Measurements from ENCODE around the gene NLRC4. TPM values are rescaled to one million over a fixed set of nuclear protein-coding genes. Genes with fewer than 3 reads are reported as not detected.

The NLRC4 gene
- total and polyA plus RNA-seq, 2 of the 4 experiments (the other 2 are of a cell fraction): not detected

GRCh38 chr2:32262105-32262504 is 2.6 kb downstream of the NLRC4 start:
- no peak overlapping the region for H3K4ac ChIP-seq (ENCODE audit: low read depth, low read length)
- ATAC-seq (ENCODE audit: low read depth) (no peak), DNase-seq (no peak)
- H3K4me1 ChIP-seq (ENCODE audit: control insufficient read depth, insufficient read depth, low read length): no peaks in the 10 kb centered on the region; the same call in 1 of the 2 replicates
- H4K91ac ChIP-seq (ENCODE audit: insufficient read depth, low read depth, low read length): no peak overlapping the region
- H2BK5ac ChIP-seq (ENCODE audit: low read depth, low read length, poor library complexity, severe bottlenecking): no peak overlapping the region
- H3K23ac ChIP-seq (ENCODE audit: low read depth, low read length): no peak overlapping the region
- H2BK120ac ChIP-seq (ENCODE audit: low read depth, low read length): no peak overlapping the region
- H4K20me1 ChIP-seq (ENCODE audit: insufficient read depth, low read length): no peaks in the 10 kb centered on the region
- no peaks in the 10 kb centered on the region for H3K36me3 ChIP-seq (ENCODE audit: control insufficient read depth, insufficient read depth, low read length)
- intact Hi-C loops (cut with micrococcal nuclease) (no loop called here), in situ Hi-C loops (cut with MboI; ENCODE audit: low sequenced_read_pairs) (no loop called here), dilution Hi-C loops (cut with HindIII; ENCODE audit: low sequenced_read_pairs, unreplicated experiment) (no loop called here)
- no peak overlapping the region for H3K4me3 ChIP-seq (ENCODE audit: insufficient read depth, low read depth, low read length)
- no peak overlapping the region for H2BK20ac ChIP-seq (ENCODE audit: low read depth, low read length)
- ChIA-PET CTCF (no interaction called here), POLR2A (ENCODE audit: unreplicated experiment) (no interaction called here)
- H4K8ac ChIP-seq (ENCODE audit: low read depth in 2 of 2, low read length in 2 of 2): no peak overlapping the region
- H3K9me1 ChIP-seq (ENCODE audit: insufficient read depth, low read length): no peaks in the 10 kb centered on the region
- TF ChIP-seq NFE2L2 (IDR thresholded peaks at IDR 0.05; ENCODE audit: low read depth, low read length) (no peak), POLR2A (IDR thresholded peaks at IDR 0.05; ENCODE audit: low read depth, low read length) (no peak), CTCF (conservative IDR thresholded peaks at IDR 0.05; ENCODE audit: low read depth, low read length) (no peak), CEBPB (IDR thresholded peaks at IDR 0.05; ENCODE audit: low read depth, low read length) (no peak), MAZ (IDR thresholded peaks at IDR 0.05; ENCODE audit: borderline replicate concordance, low read depth, low read length) (no peak), USF2 (IDR thresholded peaks at IDR 0.05; ENCODE audit: low read depth, low read length) (no peak), SMC3 (IDR thresholded peaks at IDR 0.05; ENCODE audit: low read depth, low read length) (no peak), FOS (IDR thresholded peaks at IDR 0.05; ENCODE audit: low read depth, low read length) (no peak)
- no peak overlapping the region for H3K18ac ChIP-seq (ENCODE audit: low read depth, low read length)
- no CpG with 5 or more reads among the region's 3 CpGs for WGBS, 2 experiments (ENCODE audit: extremely low coverage in 2 of 2, insufficient read length in 1 of 2)
- no peaks in the 10 kb centered on the region; the same call in 1 of the 2 replicates for H3K27me3 ChIP-seq (ENCODE audit: control insufficient read depth, insufficient read depth, low read length)
- H3K4me2 ChIP-seq (ENCODE audit: low read depth, low read length): no peak overlapping the region
- no peak overlapping the region for H2AK9ac ChIP-seq (replicated peaks; ENCODE audit: low read depth, low read length, poor library complexity)
- no peak overlapping the region for H2BK15ac ChIP-seq (ENCODE audit: low read depth, low read length)
- H3K79me1 ChIP-seq (ENCODE audit: low read depth in 1 of 2, low read length in 2 of 2): no peaks in the 10 kb centered on the region
- H2AFZ ChIP-seq (replicated peaks; ENCODE audit: low read length, poor library complexity): no peak overlapping the region
- no peak overlapping the region for H3K27ac ChIP-seq (ENCODE audit: insufficient read depth, low read length)
- no TSS peak for BruUV-seq (replicated peaks)
- no peaks in the 10 kb centered on the region for H3K9me3 ChIP-seq (ENCODE audit: control insufficient read depth, insufficient read depth, low read length)
- no peak overlapping the region for H2AK5ac ChIP-seq (ENCODE audit: low read depth, low read length)
- no peak overlapping the region for H3K9ac ChIP-seq (ENCODE audit: low read depth, low read length)
- no peak overlapping the region for H3K14ac ChIP-seq (replicated peaks; ENCODE audit: low read depth, low read length)
- no peak overlapping the region for H4K5ac ChIP-seq (ENCODE audit: low read depth, low read length)
- no peak overlapping the region for H3K56ac ChIP-seq (ENCODE audit: extremely low read depth, insufficient read depth, low read length)
